ENCODE measurements around the gene CHAT. TPM values are rescaled to one million over a fixed set of nuclear protein-coding genes. Genes with fewer than 3 reads are reported as not detected.

The CHAT gene
- total RNA-seq, 1 experiment from 2014 or later: not detected

DNA sequence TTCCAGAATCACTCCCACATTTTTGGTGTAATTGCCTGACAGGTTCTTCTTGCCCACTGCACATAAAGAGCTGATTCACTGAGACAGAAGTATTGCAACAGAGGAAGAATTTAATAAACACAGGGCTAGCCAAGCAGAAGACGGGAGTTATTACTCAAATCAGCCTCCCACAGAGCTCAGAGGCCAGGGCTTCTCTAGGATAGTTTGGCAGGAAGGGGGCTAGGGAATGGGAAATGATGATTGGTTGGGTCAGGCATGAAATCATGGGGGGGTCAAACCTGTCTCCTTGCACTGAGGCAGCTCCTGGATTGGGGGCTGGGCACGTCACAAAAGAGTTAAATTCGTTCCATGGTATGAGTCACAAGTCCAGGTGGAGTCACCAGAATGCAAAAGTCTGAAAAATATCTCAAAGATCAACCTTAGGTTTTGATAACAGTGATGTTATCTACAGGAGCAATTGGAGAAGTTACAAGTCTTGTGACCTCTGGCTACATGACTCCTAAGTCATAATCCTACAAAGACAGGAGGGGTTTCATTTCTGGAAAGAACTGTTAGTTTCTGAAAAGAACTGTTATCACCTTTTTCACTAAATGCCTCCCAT lies 44.7 kb upstream of the CHAT start:
- no peak overlapping the region for H2BK20ac ChIP-seq (ENCODE audit: low read depth, low read length, poor library complexity, severe bottlenecking)
- no peak overlapping the region for H3K23ac ChIP-seq (ENCODE audit: insufficient read length, low read depth, low read length)
- H3K23me2 ChIP-seq (ENCODE audit: insufficient read length, low read depth, low read length, poor library complexity, severe bottlenecking): no peaks in the 10 kb centered on the region
- H2BK15ac ChIP-seq (ENCODE audit: low read depth, low read length): no peak overlapping the region
- no peak overlapping the region for H2AK5ac ChIP-seq (ENCODE audit: insufficient read length, low read length)
- no peak overlapping the region for H3T11ph ChIP-seq (ENCODE audit: low read length)
- no peak overlapping the region for H3K4me2 ChIP-seq (ENCODE audit: insufficient read depth, insufficient read length, low read length)
- H3K9ac ChIP-seq (ENCODE audit: extremely low read depth, insufficient read length, low read length): no peak overlapping the region
- no peaks in the 10 kb centered on the region for H4K20me1 ChIP-seq (ENCODE audit: control insufficient read depth, insufficient read depth, insufficient read length)
- H2AFZ ChIP-seq (ENCODE audit: low read length): no peak overlapping the region
- H3K4ac ChIP-seq (ENCODE audit: low read depth, low read length): no peak overlapping the region
- no peak for DNase-seq
- H3K56ac ChIP-seq (ENCODE audit: insufficient read length, low read depth, low read length): no peak overlapping the region
- no peak overlapping the region for H3K27ac ChIP-seq (ENCODE audit: insufficient read length, low read depth, low read length)
- H4K5ac ChIP-seq (ENCODE audit: insufficient read length, low read depth, low read length): no peak overlapping the region
- Mint-ChIP-seq H3K9me3 (peaks cover 6 to 14% of the 10 kb centered on the region in 2 experiments; a peak in 4 of 5 replicates), H3K27ac (no peak overlapping the region), H3K36me3 (ENCODE audit: insufficient read depth in 1 of 3, low read depth in 3 of 3) (no peaks in the 10 kb centered on the region; a peak in 1 of 7 replicates), H3K4me1 (no peaks in the 10 kb centered on the region), H3K27me3 (ENCODE audit: low read depth) (peaks cover 26% of the 10 kb centered on the region), H3K4me3 (no peak overlapping the region)
- H3K79me2 ChIP-seq (ENCODE audit: insufficient read depth, low read length): no peaks in the 10 kb centered on the region
- no peaks in the 10 kb centered on the region for H3K27me3 ChIP-seq (ENCODE audit: insufficient read depth, low read length)
- no peak overlapping the region for H2BK12ac ChIP-seq (ENCODE audit: insufficient read length, low read depth, low read length)
- TF ChIP-seq, protein P1, sequence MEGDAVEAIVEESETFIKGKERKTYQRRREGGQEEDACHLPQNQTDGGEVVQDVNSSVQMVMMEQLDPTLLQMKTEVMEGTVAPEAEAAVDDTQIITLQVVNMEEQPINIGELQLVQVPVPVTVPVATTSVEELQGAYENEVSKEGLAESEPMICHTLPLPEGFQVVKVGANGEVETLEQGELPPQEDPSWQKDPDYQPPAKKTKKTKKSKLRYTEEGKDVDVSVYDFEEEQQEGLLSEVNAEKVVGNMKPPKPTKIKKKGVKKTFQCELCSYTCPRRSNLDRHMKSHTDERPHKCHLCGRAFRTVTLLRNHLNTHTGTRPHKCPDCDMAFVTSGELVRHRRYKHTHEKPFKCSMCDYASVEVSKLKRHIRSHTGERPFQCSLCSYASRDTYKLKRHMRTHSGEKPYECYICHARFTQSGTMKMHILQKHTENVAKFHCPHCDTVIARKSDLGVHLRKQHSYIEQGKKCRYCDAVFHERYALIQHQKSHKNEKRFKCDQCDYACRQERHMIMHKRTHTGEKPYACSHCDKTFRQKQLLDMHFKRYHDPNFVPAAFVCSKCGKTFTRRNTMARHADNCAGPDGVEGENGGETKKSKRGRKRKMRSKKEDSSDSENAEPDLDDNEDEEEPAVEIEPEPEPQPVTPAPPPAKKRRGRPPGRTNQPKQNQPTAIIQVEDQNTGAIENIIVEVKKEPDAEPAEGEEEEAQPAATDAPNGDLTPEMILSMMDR (conservative IDR thresholded peaks at IDR 0.05): no peak
- H3K9me3 ChIP-seq (ENCODE audit: control insufficient read depth, low read depth, low read length): no peaks in the 10 kb centered on the region
- H3K18ac ChIP-seq (ENCODE audit: insufficient read length, low read depth, low read length): no peak overlapping the region
- H2BK120ac ChIP-seq (ENCODE audit: low read depth, low read length, poor library complexity, severe bottlenecking): no peak overlapping the region
- H4K91ac ChIP-seq (ENCODE audit: insufficient read length, low read depth, low read length): no peak overlapping the region
- WGBS (ENCODE audit: extremely low coverage, insufficient read length, low lambda C conversion rate): no CpG with 5 or more reads among the region's 3 CpGs
- H2BK5ac ChIP-seq (ENCODE audit: insufficient read length, low read length): no peak overlapping the region
- H3K4me1 ChIP-seq (ENCODE audit: insufficient read depth, low read length): no peaks in the 10 kb centered on the region
- H3K14ac ChIP-seq (ENCODE audit: insufficient read depth, low read length): no peak overlapping the region
- H4K8ac ChIP-seq (replicated peaks; ENCODE audit: insufficient read length, low read depth, low read length): no peak overlapping the region
- no peaks in the 10 kb centered on the region for H3K79me1 ChIP-seq (ENCODE audit: insufficient read depth, low read depth, low read length, poor library complexity, severe bottlenecking)
